ENCODE data around the gene TMCC1. TPM values are rescaled to one million over a fixed set of nuclear protein-coding genes. Genes with fewer than 3 reads are reported as not detected.
A peak's percentile ranks its signal among the peaks of the same experiment; 100 is the strongest.

Gene TMCC1
- total RNA-seq, 1 donor from 2014 or later, result 11.5 TPM

DNA sequence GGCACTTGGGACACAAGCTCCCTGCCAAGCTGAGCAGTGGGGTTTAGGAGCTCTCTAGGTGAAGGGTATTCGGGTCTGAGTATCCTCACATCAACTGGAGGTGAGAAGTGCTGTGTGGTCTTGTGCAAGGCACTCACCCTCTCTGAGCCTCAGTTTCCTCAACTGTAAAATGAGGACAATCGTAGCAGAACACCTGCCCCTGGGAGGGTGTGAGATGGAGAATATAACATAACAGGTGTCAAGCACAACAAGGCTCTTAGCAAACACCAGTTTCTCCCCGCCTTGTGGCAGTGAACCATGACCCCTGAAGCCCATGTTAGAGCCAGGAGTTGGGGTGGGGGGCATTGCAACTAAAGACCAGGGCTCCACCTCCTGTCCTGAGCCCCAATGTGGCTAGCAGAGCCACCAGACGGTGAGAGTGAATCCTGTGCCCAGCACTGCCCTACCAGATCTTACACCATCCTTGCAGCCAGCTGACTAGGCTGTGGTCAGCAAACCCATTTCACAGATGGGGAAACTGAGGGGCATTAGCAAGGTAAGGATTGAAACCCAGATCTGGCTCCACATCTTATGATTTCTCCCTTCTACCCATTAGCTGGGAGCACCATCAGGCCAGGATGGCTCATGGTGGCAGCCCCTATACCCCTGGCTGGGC lies 284.4 kb downstream of the TMCC1 start:
- intact Hi-C loops (cut with DNase I), result no loop called here
- H3K4me1 ChIP-seq, result peaks cover 19 to 52% of the 10 kb centered on the region in 2 donors

DNA sequence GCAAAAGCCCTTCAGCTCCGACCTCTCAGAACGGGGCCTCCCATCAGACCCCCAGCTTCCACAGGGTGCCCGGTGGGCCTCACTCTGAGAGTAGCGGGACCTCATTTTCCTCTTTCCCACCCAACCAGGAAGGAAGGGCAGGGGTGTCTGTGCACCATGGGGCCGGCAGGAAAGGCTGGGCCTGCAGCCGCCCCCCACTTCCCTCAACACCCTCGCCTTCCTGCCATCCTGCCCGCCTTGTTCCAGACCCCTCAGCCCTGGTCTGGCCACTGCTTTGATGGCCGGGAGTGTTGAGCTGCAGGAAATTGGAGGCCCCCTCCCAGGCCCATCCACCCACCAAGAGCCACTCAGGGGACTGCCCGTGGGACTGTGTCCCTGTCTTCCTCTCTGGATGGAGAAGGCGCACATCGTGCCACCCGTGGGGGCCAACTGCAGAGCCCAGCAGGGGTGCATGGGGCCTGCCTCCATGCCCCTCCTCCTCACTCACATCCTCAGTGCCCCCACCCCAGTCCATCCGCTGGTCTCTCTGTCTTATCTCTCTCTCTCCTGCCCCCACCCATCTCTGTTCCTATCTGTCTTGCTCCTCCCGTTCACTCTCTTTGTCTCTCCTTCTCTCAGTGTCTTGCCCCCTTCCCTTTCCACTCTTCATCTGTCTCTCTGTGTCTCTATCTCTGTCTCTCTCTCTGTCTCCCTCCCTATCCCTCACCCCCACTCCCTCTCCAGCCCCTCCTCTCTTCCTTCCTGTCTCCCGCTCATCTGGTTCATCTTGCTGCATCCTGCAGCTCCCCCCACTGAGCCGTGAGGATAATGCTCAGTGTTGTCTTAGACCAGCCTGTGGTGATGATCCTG lies 285.2 kb downstream of the TMCC1 start:
- no peak for DNase-seq (ENCODE audit: low spot score in 2 of 2)
- Histone ChIP-seq H3K36me3 (no peaks in the 10 kb centered on the region), H3K4me3 (no peak overlapping the region), H3K27me3 (no peaks in the 10 kb centered on the region), H3K9me3 (no peaks in the 10 kb centered on the region), H3K4me1 (peaks cover 19 to 59% of the 10 kb centered on the region in 2 donors), H3K27ac (peak overlapping the region; percentile 94)
- TF ChIP-seq CTCF (IDR thresholded peaks at IDR 0.05), result peak in 1 of 3 experiments; percentile 13
- intact Hi-C loops (cut with DNase I), result no loop called here

More for the DNA sequence above, 284.4 kb downstream of the TMCC1 start:
- Histone ChIP-seq H3K4me3 (no peak overlapping the region), H3K36me3 (no peaks in the 10 kb centered on the region), H3K27ac (peak overlapping the region; percentile 94), H3K9me3 (no peaks in the 10 kb centered on the region), H3K27me3 (no peaks in the 10 kb centered on the region)
- DNase-seq (ENCODE audit: low spot score in 2 of 2), result no peak
- no peak for TF ChIP-seq CTCF (IDR thresholded peaks at IDR 0.05)

- DNase-seq (ENCODE audit: low spot score in 2 of 2), result no peak
- Histone ChIP-seq H3K4me3 (peak overlapping the region; percentile 51 to 75), H3K36me3 (no peaks in the 10 kb centered on the region), H3K27ac (peak overlapping the region; percentile 94), H3K4me1 (peaks cover 24 to 62% of the 10 kb centered on the region in 2 donors), H3K9me3 (no peaks in the 10 kb centered on the region), H3K27me3 (no peaks in the 10 kb centered on the region)
- intact Hi-C loops (cut with DNase I), result loop anchor here (2.0 kb wide), 1 partner anchor 117 kb away; no protein-coding TSS in a partner anchor
- TF ChIP-seq CTCF (IDR thresholded peaks at IDR 0.05), result no peak
These were observed 286.0 kb downstream of the TMCC1 start for GRCh38 chr3:129607391-129608068.

GRCh38 chr3:129606636-129607390 lies 286.7 kb downstream of the TMCC1 start, which contains the start of gene PLXND1:
TSS of gene PLXND1 (minus strand) at chr3:129606676. CDS start at chr3:129606639, 37 bp downstream.
- peak within 1 kb of the TSS; percentile 94 for H3K27ac ChIP-seq
- H3K36me3 ChIP-seq, result no peaks in the 10 kb centered on the region
- no peaks in the 10 kb centered on the region for H3K9me3 ChIP-seq
- TF ChIP-seq CTCF (IDR thresholded peaks at IDR 0.05), result no peak
- peaks cover 28 to 62% of the 10 kb centered on the region in 2 donors for H3K4me1 ChIP-seq
- no peaks in the 10 kb centered on the region for H3K27me3 ChIP-seq
- peak within 1 kb of the TSS; percentile 84 to 90 for H3K4me3 ChIP-seq
- intact Hi-C loops (cut with DNase I), result loop anchor here (2.0 kb wide), 1 partner anchor 116 kb away; no protein-coding TSS in a partner anchor
- DNase-seq (ENCODE audit: low spot score in 2 of 2), result peak in 1 of 2 donors; percentile 87
